DOHH2 (cell line): ENCODE results near the gene SEMA5A.

Experiments used
- EZH2phosphoT487 ChIP-seq: fragments of 200-600 bp; sonication (generic); IDR thresholded peaks from 2 replicates; pipeline ENCODE4 v1.6.1; 2017; ENCODE audit warnings: borderline replicate concordance, mild to moderate bottlenecking, antibody characterized with exemption, low read length, moderate library complexity, mixed read lengths
- TF ChIP-seq, protein P1 (sequence below): fragments of 200-600 bp; sonication (generic); IDR thresholded peaks from one replicate; pipeline ENCODE4 v1.5.1; 2014; ENCODE audit warnings: antibody characterized with exemption, mild to moderate bottlenecking, low read depth, low read length; ENCODE audit not compliant: poor library complexity, severe bottlenecking

GRCh38 chr5:9099689-9100088 lies 446.2 kb downstream of the SEMA5A start:
- TF ChIP-seq, protein P1, sequence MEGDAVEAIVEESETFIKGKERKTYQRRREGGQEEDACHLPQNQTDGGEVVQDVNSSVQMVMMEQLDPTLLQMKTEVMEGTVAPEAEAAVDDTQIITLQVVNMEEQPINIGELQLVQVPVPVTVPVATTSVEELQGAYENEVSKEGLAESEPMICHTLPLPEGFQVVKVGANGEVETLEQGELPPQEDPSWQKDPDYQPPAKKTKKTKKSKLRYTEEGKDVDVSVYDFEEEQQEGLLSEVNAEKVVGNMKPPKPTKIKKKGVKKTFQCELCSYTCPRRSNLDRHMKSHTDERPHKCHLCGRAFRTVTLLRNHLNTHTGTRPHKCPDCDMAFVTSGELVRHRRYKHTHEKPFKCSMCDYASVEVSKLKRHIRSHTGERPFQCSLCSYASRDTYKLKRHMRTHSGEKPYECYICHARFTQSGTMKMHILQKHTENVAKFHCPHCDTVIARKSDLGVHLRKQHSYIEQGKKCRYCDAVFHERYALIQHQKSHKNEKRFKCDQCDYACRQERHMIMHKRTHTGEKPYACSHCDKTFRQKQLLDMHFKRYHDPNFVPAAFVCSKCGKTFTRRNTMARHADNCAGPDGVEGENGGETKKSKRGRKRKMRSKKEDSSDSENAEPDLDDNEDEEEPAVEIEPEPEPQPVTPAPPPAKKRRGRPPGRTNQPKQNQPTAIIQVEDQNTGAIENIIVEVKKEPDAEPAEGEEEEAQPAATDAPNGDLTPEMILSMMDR, result no peak
- TF ChIP-seq EZH2phosphoT487, result no peak
